Measurements from ENCODE around the gene TRAPPC14.
"Not testable (repeated sequence)": the region's sequence is repeated elsewhere in the genome, so short reads cannot be mapped to it uniquely, and the experiment has no call there.

Gene TRAPPC14

DNA sequence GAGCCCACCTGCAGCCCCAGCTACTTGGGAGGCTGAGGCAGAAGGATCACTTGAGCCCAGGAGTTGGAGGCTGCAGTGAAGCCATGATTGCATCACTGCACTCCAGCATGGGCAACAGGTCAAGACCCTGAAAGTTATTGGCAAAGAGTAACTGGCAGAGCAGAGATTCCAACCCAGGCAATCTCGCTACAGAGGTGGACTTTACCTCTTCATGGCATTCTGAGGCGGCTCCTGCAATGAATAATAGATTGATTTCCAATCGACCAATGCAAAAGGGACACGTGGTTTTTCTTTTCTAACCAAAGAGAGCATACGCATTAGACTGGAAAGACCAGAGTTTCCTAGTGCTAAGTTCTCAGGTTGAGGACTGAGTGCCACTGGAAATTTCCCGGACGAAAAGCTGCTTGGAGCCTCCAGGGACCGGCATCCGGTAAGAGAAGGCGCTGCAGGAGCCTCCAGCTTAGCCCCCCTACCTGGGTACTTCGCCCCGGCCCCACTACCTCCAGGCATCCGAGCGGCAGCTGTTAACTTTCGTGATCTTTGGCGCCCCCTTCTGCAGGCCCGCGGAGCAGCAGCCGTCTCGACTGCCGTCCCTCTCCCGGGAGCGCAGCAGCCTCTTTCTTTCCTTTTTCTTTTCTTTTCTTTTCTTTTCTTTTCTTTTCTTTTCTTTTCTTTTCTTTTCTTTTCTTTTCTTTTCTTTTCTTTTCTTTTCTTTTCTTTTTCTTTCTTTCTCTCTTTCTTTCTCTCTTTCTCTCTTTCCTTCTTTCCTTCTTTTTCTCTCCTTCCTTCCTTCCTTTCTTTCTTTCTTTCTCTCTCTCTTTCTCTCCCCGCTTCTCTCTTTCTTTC lies 27.7 kb downstream of the TRAPPC14 start:
- Histone ChIP-seq H3K27ac (peak overlapping the region in 1 of 21 experiments; percentile 7), H3K4me3 (no peak overlapping the region)

DNA sequence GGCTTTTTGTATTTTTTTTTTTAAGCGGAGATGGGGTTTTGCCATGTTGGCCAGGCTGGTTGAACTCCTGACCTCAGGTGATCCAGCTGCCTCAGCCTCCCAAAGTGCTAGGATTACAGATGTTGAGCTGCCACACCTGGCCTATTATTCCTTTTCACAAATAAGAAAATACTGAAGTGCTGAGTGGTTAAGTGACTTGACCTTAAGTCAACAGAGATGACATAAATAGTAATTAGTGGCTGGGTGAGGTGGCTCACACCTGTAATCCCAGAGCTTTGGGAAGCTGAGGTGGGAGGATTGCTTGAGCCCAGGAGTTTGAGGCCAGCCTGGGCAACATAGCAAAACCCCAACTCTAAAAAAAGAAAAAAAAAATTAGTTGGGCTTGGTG lies 28.3 kb downstream of the TRAPPC14 start:
- not testable (repeated sequence) for H3K4me3 ChIP-seq, H3K27ac ChIP-seq

DNA sequence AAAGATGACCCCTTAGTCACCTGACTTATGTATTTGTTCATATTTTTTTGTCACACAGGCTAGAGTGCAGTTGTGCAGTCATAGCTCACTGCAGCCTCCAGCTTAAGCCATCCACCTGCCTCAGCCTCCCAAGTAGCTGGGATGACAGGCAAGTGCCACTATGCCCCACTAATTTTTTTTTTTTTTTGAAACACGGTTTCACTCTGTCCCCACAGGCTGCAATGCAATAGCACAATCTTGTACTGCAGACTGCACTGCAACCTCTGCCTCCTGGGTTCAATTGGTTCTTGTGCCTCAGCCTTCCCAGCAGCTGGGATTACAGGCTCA lies 29.9 kb downstream of the TRAPPC14 start:
- H3K4me3 ChIP-seq: no peak overlapping the region

DNA sequence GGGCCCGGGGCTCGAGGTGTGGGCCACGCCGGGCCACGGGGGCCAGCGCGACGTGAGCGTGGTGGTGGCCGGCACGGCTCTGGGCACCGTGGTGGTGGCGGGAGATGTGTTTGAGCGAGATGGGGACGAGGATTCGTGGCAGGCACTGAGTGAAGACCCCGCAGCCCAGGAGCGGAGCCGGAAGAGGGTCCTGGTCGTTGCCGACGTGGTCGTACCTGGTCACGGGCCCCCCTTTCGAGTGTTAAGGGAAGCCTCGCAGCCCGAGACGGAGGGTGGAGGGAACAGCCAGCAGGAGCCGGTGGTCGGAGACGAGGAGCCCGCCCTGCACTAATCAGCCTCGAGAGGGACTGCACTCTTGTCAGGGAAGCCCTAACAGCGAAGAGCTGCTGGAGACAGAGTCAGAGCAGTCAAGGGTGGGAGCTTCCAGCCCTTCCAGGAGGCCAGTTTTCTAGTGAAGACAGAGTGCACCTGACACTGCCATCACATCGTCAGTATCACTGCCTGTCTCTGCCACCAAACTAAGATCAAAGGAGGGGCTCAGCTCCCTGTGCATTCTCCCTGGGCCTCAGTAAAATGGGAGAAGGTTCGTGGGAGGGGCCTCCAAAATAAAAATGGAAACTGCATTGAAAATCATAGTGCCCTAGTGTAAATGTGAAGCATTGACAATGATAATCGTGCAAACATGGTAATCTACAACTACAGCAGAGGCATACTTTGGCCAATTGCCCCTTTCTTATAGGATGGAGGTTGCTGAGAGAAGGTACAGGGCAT lies 30.5 kb downstream of the TRAPPC14 start:
- H3K27ac ChIP-seq: peak overlapping the region in 20 of 21 experiments; percentile 81 to 99 (median 95)

More for the DNA sequence above, 29.9 kb downstream of the TRAPPC14 start:
- H3K27ac ChIP-seq: peak overlapping the region in 2 of 21 experiments; percentile 89 to 94

DNA sequence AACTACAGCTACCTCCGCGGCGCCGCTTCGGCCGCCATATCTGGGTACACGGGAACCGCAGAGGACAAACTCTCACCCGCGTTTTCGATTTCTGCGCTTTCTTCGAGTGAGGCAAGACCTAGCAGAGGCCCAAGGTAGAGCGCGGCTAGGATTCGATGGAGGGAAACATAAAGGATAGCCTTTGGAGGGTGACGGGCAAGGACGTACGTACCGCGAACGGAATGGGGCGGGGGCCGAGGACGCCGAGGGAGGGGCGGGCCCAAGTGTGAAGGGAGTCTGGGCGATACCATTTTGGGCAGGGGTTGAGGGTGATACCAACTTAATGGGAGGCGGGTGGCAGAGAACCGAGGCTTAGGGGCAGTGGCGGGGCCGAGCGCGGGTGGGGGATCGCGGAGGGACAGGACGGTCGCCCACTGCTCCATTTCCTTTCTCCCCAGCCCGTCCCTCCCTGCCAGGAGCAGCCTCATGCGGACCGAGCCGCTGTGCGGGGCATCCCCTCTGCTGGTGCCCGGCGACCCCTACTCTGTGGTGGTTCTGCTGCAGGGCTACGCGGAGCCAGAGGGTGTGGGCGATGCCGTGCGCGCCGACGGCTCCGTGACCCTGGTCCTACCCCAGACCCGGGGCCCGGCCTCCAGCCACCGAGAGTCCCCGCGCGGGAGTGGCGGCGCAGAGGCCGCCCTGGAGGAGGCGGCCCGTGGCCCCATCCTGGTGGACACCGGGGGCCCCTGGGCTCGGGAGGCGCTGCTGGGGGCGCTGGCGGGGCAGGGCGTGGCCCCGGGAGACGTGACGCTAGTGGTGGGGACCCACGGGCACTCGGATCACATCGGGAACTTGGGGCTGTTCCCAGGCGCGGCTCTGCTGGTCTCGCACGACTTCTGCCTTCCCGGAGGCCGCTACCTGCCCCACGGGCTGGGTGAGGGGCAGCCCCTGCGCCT lies 31.3 kb downstream of the TRAPPC14 start, which contains the start of gene MBLAC1:
Gene MBLAC1, plus strand, starts transcription at position 37 of the 935 bp plus-strand sequence. Its CDS starts 429 bp downstream, at position 466.
- H3K27ac ChIP-seq: peak within 1 kb of the TSS; percentile 81 to 99 (median 95)
- H3K4me3 ChIP-seq: peak within 1 kb of the TSS; percentile 60 to 93 (median 73)

More for the DNA sequence above, 30.5 kb downstream of the TRAPPC14 start:
- H3K4me3 ChIP-seq: peak overlapping the region; percentile 60 to 93 (median 73)

DNA sequence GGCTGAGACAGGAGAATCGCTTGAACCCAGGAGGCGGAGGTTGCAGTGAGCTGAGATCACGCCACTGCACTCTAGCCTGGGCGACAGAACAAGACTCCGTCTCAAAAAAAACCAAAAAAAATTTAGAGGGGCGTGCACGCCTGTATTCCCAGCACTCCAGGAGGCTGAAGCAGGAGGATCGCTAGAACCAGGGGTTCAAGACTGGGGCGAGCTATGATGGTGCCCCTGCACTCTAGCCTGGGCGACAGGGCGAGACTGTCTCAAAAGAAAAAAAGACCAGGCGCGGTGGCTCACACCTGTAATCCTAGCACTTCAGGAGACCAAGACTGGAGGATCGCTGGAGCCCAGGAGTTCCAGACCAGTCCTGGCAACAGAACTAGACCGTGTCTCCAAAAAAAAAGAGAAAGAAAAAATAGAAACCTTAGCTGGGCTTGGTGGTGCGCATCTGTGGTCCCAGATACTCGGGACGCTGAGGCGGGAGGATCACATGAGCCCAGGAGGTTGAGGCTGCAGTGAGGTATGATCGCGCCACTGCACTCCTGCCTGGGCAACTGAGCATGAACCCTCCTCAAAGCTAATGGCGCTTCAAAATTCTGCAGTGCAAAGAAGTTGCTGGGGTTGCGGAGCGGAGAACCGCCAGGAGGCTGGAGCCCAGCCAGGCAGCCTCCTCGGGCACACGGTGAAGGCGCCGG lies 32.1 kb downstream of the TRAPPC14 start:
- H3K4me3 ChIP-seq: peak overlapping the region; percentile 60 to 93 (median 73)
- H3K27ac ChIP-seq: peak overlapping the region; percentile 81 to 99 (median 95)

DNA sequence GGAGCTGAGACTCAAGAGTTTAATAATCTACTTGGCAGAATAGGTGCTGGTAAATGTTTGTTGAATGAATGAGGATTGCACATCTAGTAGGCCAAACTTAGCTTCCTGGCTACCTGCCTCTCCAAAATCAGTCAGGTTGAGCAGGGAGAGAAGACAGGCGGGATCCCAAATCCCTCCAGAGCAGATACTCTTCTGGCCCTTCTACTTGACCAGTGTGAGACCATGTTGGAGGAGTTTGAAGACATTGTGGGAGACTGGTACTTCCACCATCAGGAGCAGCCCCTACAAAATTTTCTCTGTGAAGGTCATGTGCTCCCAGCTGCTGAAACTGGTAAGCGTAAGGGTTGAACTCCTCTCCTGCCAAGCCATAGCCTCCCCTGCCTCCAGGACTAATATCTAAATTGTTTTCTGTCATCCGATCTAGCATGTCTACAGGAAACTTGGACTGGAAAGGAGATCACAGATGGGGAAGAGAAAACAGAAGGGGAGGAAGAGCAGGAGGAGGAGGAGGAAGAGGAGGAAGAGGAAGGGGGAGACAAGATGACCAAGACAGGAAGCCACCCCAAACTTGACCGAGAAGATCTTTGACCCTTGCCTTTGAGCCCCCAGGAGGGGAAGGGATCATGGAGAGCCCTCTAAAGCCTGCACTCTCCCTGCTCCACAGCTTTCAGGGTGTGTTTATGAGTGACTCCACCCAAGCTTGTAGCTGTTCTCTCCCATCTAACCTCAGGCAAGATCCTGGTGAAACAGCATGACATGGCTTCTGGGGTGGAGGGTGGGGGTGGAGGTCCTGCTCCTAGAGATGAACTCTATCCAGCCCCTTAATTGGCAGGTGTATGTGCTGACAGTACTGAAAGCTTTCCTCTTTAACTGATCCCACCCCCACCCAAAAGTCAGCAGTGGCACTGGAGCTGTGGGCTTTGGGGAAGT lies 34.0 kb downstream of the TRAPPC14 start:
- Histone ChIP-seq H3K4me3 (no peak overlapping the region), H3K27ac (peak overlapping the region in 6 of 21 experiments; percentile 2 to 37 (median 15))

DNA sequence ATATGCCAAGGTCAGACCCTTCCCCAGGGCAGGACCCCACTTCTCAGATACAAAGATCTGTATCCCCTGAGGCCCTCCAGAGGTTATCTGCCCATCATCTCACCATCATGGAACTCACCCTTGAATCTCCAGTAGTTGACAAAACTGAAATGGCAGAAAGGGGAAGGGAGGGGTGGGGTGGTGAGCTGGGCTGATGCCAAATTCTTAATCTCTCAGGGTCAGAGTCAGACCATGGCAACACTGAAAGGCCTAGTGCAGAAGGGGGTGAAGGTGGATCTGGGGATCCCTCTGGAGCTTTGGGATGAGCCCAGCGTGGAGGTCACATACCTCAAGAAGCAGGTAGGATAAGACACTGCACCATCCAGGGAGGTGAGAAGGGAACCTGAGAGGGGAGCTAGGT lies 36.0 kb downstream of the TRAPPC14 start:
- H3K27ac ChIP-seq: peak overlapping the region in 6 of 21 experiments; percentile 17 to 58 (median 45)
- no peak overlapping the region for H3K4me3 ChIP-seq

DNA sequence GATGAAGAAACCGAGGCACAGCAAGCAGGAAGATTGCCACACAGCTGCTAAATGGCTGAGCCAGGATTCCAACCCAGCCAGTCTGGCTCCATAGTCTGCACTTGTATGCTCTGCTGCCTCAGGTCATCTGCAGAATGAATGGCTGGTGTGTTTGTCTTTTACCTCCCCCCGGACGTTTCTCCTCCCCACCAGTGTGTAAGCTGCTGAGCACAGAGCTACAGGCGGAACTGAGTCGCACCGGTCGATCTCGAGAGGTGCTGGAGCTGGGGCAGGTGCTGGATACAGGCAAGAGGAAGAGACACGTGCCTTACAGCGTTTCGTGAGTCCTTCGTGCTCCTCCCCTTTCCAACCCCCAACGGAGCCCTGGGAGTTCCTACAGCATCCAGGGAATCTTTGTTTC lies 36.5 kb downstream of the TRAPPC14 start:
- Histone ChIP-seq H3K4me3 (no peak overlapping the region), H3K27ac (peak overlapping the region in 6 of 21 experiments; percentile 17 to 58 (median 45))

DNA sequence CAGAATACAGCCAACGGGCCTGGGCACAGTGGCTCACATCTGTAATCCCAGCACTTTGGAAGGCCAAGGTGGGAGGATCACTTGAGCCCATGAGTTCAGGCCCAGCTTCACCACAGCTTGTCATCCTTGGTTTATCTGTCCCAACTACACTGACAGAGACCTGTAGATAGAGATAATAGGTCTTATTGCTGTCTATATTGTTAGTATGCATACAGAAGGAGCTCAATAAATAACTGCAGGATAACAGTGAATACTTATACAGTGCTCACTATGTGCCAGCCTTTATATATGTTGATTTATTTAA lies 37.8 kb downstream of the TRAPPC14 start:
- peak overlapping the region in 2 of 7 experiments; percentile 81 for H3K4me3 ChIP-seq
- H3K27ac ChIP-seq: peak overlapping the region in 17 of 21 experiments; percentile 81 to 99 (median 95)

DNA sequence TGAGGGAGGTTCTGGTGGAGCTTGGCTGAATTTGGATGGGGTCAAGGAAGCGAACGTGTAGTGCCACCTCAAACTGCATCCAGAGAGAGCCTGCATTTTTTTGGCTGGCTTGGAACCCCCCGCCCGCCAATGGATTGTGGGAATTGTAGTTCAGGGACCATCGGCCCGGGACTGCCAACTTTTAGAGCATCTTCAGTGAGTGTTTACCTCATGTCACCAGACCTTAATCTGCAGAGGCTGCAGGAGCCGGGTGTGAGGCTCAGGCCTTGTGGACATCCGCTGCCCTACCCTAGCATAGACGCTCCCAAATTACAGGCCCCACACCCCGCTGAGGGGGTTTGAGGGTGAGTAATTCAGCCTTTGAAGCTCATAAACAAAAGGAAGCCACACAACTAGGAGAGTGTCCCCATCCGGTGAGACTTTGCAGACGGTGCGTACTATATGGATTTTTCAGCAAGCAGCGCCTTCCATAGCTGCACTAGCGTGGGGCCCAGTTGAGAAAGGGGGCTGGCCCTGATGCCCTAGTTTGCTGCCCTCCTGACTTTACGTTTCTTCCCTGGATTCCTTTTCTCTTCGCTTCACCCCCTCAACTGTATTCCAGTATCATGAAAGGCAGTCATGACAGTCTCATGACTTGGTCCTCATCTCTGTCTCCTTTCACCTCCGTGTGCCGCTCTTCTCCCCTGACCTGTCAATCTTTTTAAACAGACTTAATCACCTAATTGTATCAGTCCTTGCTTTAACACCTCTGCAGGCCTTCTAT lies 38.4 kb downstream of the TRAPPC14 start:
- Histone ChIP-seq H3K4me3 (peak overlapping the region; percentile 56 to 85 (median 81)), H3K27ac (peak overlapping the region; percentile 81 to 99 (median 95))

DNA sequence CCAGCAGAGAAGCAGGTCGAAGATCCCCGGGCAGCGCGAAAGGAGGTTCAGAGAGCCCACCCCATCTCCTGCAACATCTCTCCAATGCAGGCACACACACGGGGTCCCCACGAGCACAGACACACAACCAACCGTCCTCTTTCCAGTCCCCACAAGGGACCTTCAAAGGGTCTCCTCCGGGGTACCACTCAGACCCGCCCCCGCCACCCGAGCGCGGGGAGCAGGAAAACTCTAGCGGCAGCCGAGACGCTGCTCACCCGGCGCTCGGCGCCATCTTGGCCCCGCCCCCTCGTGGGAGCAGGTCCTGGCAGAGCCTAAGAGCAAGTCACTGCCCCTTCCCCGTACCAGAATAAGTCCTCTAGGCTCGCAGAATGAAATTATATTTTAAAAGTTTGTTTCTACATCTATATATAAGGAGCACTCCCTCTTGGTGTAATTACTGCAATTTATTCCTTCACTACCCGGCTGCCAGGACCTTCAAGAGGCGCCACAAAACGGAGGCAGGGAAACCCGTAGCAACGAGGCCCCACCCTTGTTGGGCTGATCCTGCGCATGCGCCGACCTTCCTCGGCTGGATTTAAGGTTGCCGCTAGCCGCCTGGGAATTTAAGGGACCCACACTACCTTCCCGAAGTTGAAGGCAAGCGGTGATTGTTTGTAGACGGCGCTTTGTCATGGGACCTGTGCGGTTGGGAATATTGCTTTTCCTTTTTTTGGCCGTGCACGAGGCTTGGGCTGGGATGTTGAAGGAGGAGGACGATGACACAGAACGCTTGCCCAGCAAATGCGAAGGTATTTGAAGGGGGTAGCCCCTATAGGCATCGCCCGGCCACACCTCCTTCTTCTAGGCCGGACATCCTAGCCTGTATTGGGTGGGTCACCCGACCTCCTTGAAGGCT lies 39.2 kb downstream of the TRAPPC14 start, which contains the start of the genes CNPY4 and TAF6:
Gene CNPY4, plus strand, starts transcription at position 563 of the 898 bp plus-strand sequence. Its CDS starts 111 bp downstream, at position 674.
Gene TAF6, minus strand, starts transcription at position 287 of the 898 bp plus-strand sequence. CDS start 5,149 bp downstream, outside the sequence.
- H3K27ac ChIP-seq: peak within 1 kb of the TSS; percentile 81 to 99 (median 95)
- H3K4me3 ChIP-seq: peak within 1 kb of the TSS; percentile 56 to 85 (median 81)

DNA sequence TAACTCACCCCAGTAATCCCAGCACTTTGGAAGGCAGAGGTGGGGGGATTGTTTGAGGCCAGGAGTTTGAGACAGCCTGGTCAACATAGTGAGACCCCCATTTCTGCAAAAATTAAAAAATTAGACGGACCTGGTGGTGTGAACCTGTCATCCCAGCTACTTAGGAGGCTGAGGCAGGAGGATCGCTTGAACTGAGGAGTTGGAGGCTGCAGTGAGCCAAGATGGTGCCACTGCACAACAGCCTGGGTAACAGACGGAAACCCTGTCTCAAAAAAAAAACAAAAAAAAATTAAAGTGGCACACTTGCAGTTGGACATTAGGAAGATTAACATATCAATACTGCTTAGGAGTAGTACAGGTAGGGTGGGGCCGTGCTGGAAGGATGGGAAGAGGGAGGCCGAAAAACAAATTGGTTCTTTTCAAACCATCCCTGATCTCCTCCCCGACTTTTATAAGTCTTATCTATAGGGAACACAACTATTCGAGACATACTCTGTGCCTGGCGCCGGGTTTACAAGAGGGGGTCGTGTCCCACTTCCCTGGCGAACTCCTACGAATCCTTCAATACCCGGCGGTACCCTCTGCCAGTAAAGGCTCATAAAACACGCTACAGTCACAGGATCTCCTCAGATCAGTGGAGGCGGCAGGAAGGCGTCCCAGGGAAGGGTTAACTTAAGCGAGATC lies 40.0 kb downstream of the TRAPPC14 start:
- peak overlapping the region; percentile 56 to 85 (median 81) for H3K4me3 ChIP-seq
- peak overlapping the region in 20 of 21 experiments; percentile 81 to 99 (median 95) for H3K27ac ChIP-seq

DNA sequence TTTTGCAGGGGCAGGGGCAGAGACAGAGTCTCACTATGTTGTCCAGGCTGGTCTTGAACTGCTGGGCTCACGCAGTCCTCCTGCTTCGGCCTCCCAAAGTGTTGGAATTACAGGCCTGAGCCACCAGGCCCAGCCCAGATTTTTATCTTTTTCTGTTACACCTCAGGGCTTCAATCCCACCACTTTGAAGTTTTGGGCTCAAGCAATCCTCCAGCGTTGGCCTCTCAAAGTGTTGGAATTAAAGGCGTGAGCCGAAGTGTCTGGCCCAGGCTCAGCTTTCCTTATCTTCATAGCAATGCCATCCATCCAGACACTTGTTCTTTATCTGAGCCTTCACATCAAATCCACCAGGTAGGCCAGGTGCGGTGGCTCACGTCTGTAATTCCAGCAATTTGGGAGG lies 43.5 kb downstream of the TRAPPC14 start:
- Histone ChIP-seq H3K4me3 (no peak overlapping the region), H3K27ac (no peak overlapping the region)

DNA sequence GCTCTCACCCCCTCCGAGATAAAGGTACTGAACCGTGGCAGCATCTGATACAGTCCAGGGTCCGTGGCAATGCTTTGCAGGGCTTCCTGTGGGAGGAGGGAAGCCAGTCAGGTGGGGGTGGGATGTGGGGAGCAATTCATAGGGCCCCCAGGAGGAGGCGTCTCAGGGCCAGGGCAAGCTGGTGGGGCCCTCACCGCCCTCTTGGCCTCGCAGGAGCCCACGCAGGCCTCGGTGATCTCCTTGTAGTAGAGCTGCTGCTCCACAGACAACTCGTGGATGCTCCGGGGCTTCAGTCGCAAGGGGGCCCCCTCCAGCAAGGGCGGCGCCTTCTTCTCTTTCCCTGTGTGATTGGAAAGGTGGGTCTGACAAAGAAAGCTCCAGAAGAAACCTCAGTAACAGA lies 46.6 kb downstream of the TRAPPC14 start:
- Histone ChIP-seq H3K27ac (no peak overlapping the region), H3K4me3 (no peak overlapping the region)
